HEK293 (cell line): ENCODE results near the gene LHFPL3.

ENCODE experiments used
- CTCF ChIP-seq: fragments of 450-650 bp; formaldehyde crosslinking; IDR thresholded peaks from 2 replicates; pipeline ENCODE4 v1.5.1; 2016; ENCODE audit warnings: missing biosample characterization, missing genetic modification characterization
- KLF16 ChIP-seq: fragments of 450-650 bp; formaldehyde crosslinking; IDR thresholded peaks from 2 replicates; pipeline ENCODE4 v1.5.1; 2017; ENCODE audit warnings: missing biosample characterization, missing genetic modification characterization
- MEIS1 ChIP-seq: sonication (generic); formaldehyde crosslinking; IDR thresholded peaks from 2 replicates; pipeline ENCODE4 v1.8.1; 2022; ENCODE audit warnings: missing genetic modification reagents, mild to moderate bottlenecking, borderline replicate concordance
- PRDM10 ChIP-seq: fragments of 450-650 bp; formaldehyde crosslinking; IDR thresholded peaks from 2 replicates; pipeline ENCODE4 v1.5.1; 2016; ENCODE audit warnings: missing biosample characterization, missing genetic modification characterization
- REST ChIP-seq: fragments of 450-650 bp; formaldehyde crosslinking; IDR thresholded peaks from 2 replicates; pipeline ENCODE4 v1.5.1; 2016; ENCODE audit warnings: missing biosample characterization, missing genetic modification characterization
- TCF7L2 ChIP-seq: IDR thresholded peaks from 2 replicates; pipeline ENCODE4 v1.6.1; 2011; ENCODE audit warnings: low read depth, mild to moderate bottlenecking, inconsistent platforms, low read length, moderate library complexity, borderline replicate concordance
- ZBTB49 ChIP-seq: fragments of 450-650 bp; formaldehyde crosslinking; IDR thresholded peaks from 2 replicates; pipeline ENCODE4 v1.5.1; 2016; ENCODE audit warnings: missing biosample characterization, missing genetic modification characterization, low read depth
- ZNF280C ChIP-seq: fragments of 450-650 bp; formaldehyde crosslinking; IDR thresholded peaks from 2 replicates; pipeline ENCODE4 v1.5.1; 2016; ENCODE audit warnings: missing biosample characterization, missing genetic modification characterization
- ZNF692 ChIP-seq: fragments of 450-650 bp; formaldehyde crosslinking; IDR thresholded peaks from 2 replicates; pipeline ENCODE4 v1.5.1; 2016; ENCODE audit warnings: missing biosample characterization, missing genetic modification characterization
- ZNF777 ChIP-seq: fragments of 450-650 bp; formaldehyde crosslinking; IDR thresholded peaks from 2 replicates; pipeline ENCODE4 v1.5.1; 2017; ENCODE audit warnings: missing biosample characterization, missing genetic modification characterization, borderline replicate concordance

GRCh38 chr7:104900525-104901239 lies 572.3 kb downstream of the LHFPL3 start:
- TF ChIP-seq ZNF692 (tag by site-specific recombination) = no peak
- TF ChIP-seq MEIS1 (CRISPR knock-in tag) = no peak
- no peak for TF ChIP-seq KLF16 (tag by site-specific recombination)
- no peak for TF ChIP-seq CTCF (tag by site-specific recombination)
- no peak for TF ChIP-seq TCF7L2
- TF ChIP-seq ZBTB49 (tag by site-specific recombination) = no peak
- TF ChIP-seq ZNF777 (tag by site-specific recombination) = no peak
- TF ChIP-seq ZNF280C (tag by site-specific recombination) = no peak
- no peak for TF ChIP-seq PRDM10 (tag by site-specific recombination)
- no peak for TF ChIP-seq REST
